Lower leg skin (tissue), 4 donors: ENCODE data around the gene CHRM4. TPM values are rescaled to one million over a fixed set of nuclear protein-coding genes. Genes with fewer than 3 reads are reported as not detected.

Experiments used
- DNase-seq, 2 donors: peaks; one replicate each; pipeline ENCODE4 v3.0.0-alpha.2; 2019; ENCODE audit warnings: low spot score in 2 of 2
- H3K4me3 ChIP-seq: fragments of 200-600 bp; sonication (generic); 2 replicates; pipeline ENCODE4 v1.5.1; 2017; ENCODE audit warnings: mild to moderate bottlenecking, low read depth; ENCODE audit not compliant: poor library complexity, severe bottlenecking
- POLR2A ChIP-seq, 2 donors: fragments of 450-650 bp; IDR thresholded peaks; one replicate each; pipeline ENCODE4 v1.6.1; 2016 to 2017; ENCODE audit warnings: antibody characterized with exemption in 2 of 2, mild to moderate bottlenecking in 1 of 2, moderate library complexity in 1 of 2
- WGBS, 2 donors: methylation state at CpG; one replicate each; pipeline ENCODE4 v1.1.5; 2018; 5-methylcytosine and 5-hydroxymethylcytosine counted together
- intact Hi-C: fragments of 100-400 bp; cut with DNase I; formaldehyde crosslinking; loops from one replicate; pipeline ENCODE4 v1.15.0; 2023; ENCODE audit warnings: low total_unique reads
- total RNA-seq, 4 donors: library from RNA; depleted of rRNA; stranded (reverse); fragments of >200 nt; gene quantifications; one replicate each; pipeline ENCODE4 v1.1.0, GENCODE V29; 2016
- TF ChIP-seq, protein P1 (sequence below), 3 donors: fragments of 450-650 bp; IDR thresholded peaks; one replicate each; pipeline ENCODE4 v1.5.1; 2016; ENCODE audit warnings: antibody characterized with exemption in 3 of 3, mild to moderate bottlenecking in 3 of 3, moderate library complexity in 2 of 3

The CHRM4 gene
- total RNA-seq, 4 donors from 2014 or later = 1.2 to 8.1 (median 3.3) TPM

DNA sequence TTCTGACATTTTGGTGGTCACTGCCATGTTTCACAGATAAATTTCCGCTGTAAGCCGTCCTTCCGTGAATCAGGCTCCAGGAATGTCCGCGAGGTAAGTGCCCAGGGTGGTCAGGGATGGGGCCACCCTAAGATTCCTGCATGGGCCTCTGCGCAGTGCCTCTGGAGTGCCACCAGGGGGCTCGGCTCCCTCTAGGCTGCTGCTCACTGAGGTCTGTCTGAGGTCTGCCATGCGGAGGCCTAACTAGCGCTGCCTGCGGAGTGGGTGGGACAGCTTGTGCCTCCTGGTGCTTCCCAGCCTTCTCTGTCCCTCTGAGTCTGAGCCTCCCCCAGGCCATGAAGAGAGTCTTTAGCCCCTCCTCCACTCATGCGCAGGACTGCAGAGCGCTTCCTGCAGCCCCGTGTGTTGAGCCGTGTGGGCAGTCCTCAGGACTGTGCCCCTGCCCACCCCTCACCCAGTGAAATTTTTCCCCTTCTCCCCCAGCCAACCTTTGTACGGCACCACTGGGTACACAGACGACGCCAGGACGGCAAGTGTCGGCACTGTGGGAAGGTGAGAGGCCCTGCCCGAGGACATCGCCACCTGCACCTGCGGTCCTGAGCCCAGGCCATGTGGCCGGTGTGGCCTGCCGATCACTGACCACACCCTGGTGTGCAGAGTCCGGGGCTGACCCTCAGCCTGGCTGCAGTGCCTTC lies 22.0 kb downstream of the CHRM4 start:
- WGBS, 2 donors = 74 to 80% methylated on average over 18 to 22 of the region's 25 CpGs
- H3K4me3 ChIP-seq = no peak overlapping the region
- intact Hi-C loops = no loop called here
- DNase-seq = no peak
- TF ChIP-seq, protein P1, sequence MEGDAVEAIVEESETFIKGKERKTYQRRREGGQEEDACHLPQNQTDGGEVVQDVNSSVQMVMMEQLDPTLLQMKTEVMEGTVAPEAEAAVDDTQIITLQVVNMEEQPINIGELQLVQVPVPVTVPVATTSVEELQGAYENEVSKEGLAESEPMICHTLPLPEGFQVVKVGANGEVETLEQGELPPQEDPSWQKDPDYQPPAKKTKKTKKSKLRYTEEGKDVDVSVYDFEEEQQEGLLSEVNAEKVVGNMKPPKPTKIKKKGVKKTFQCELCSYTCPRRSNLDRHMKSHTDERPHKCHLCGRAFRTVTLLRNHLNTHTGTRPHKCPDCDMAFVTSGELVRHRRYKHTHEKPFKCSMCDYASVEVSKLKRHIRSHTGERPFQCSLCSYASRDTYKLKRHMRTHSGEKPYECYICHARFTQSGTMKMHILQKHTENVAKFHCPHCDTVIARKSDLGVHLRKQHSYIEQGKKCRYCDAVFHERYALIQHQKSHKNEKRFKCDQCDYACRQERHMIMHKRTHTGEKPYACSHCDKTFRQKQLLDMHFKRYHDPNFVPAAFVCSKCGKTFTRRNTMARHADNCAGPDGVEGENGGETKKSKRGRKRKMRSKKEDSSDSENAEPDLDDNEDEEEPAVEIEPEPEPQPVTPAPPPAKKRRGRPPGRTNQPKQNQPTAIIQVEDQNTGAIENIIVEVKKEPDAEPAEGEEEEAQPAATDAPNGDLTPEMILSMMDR (IDR thresholded peaks at IDR 0.05) = peak in 1 of 3 donors; percentile 34
- no peak for TF ChIP-seq POLR2A (IDR thresholded peaks at IDR 0.05)

DNA sequence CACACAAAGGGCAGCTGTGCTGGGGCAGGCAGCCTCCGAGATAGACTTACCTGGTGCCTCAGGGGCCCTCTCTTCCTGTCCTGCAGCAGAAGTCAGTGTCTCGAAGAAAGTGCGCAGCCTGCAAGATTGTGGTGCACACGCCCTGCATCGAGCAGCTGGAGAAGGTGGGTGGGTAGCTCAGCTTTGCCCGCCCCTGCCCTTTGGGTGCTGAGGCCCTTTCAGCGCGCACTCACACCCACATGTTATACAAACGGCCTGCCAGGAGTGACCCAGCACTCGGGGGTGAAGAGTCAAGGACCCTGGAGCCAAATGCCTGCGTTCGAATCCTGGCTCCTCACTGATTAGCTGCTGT lies 23.7 kb downstream of the CHRM4 start:
- TF ChIP-seq, protein P1 (IDR thresholded peaks at IDR 0.05) = no peak
- no peak for TF ChIP-seq POLR2A (IDR thresholded peaks at IDR 0.05)
- no peak overlapping the region for H3K4me3 ChIP-seq
- intact Hi-C loops = no loop called here
- DNase-seq = no peak
- WGBS, 2 donors = 79 to 82% methylated on average over 12 of the region's 12 CpGs

DNA sequence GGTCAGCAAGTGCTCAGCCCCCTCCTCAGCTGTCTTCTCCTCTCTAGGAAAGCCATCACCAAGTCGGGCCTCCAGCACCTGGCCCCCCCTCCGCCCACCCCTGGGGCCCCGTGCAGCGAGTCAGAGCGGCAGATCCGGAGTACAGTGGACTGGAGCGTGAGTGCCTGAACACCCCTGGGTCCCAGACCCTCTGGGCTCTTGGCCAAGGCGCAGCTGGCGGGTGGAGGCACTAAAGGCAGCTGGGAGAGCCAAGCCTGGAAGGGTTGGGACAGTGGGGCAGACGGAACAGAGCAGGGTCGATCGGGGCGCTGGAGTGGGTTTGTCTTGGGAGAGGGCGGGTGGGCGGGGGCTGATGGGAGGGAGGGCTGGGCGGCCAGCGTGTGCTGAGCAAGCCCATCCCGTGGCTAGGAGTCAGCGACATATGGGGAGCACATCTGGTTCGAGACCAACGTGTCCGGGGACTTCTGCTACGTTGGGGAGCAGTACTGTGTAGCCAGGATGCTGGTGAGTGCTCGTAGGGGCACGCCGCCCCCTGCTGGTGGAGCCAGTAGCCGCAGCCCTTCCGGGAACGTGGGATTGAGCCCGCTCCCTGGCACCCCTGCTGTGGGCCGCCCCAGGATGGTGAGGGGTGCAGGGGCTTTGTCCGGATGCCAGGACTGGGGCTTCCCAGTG lies 24.2 kb downstream of the CHRM4 start:
- TF ChIP-seq POLR2A (IDR thresholded peaks at IDR 0.05) = no peak
- TF ChIP-seq, protein P1 (IDR thresholded peaks at IDR 0.05) = no peak
- intact Hi-C loops = no loop called here
- no peak for DNase-seq
- whole genome bisulfite sequencing, 2 donors = 14 to 32% methylated on average over 22 to 29 of the region's 32 CpGs
- no peak overlapping the region for H3K4me3 ChIP-seq

DNA sequence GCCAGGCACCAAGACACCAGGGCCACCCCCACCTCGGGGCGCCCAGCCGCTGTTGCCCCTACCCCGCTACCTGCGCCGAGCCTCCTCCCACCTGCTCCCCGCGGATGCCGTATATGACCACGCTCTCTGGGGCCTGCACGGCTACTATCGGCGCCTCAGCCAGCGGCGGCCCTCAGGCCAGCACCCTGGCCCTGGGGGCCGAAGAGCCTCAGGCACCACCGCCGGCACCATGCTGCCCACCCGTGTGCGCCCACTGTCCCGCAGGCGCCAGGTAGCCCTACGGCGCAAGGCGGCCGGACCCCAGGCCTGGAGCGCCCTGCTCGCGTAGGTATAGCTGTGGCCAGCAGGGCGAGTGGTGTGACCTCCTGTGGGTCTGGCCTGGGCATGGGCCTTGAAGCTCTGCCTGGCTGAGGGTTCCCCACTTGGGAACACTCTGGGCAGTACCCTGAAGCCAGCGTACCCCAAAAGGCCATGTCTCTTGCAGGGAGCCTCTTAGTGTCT lies 24.9 kb downstream of the CHRM4 start:
- intact Hi-C loops = no loop called here
- no peak overlapping the region for H3K4me3 ChIP-seq
- TF ChIP-seq POLR2A (IDR thresholded peaks at IDR 0.05) = no peak
- TF ChIP-seq, protein P1 (IDR thresholded peaks at IDR 0.05) = no peak
- no peak for DNase-seq
- WGBS, 2 donors = 94 to 96% methylated on average over 26 to 27 of the region's 31 CpGs

DNA sequence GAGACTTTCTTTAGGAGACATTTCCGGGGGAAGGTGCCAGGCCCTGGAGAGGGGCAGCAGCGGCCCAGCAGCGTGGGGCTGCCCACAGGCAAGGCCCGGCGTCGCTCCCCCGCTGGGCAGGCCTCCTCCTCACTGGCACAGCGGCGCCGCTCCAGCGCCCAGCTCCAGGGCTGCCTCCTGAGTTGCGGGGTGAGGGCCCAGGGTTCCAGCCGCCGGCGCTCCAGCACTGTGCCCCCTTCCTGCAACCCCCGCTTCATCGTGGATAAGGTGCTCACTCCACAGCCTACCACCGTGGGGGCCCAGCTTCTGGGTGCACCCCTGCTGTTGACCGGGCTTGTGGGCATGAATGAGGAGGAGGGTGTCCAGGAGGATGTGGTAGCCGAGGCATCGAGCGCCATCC lies 25.3 kb downstream of the CHRM4 start:
- no peak for DNase-seq
- 90 to 94% methylated on average over 20 to 22 of the region's 22 CpGs for WGBS, 2 donors
- TF ChIP-seq, protein P1 (IDR thresholded peaks at IDR 0.05) = no peak
- TF ChIP-seq POLR2A (IDR thresholded peaks at IDR 0.05) = no peak

More for the DNA sequence above, 25.3 kb downstream of the CHRM4 start:
- intact Hi-C loops = no loop called here
- H3K4me3 ChIP-seq = no peak overlapping the region
